Cardiac septum (tissue), 1 donor: ENCODE results near the gene ANKRD30BL. TPM values are rescaled to one million over a fixed set of nuclear protein-coding genes. Genes with fewer than 3 reads are reported as not detected.
"Not testable (repeated sequence)": the region's sequence is repeated elsewhere in the genome, so short reads cannot be mapped to it uniquely, and the experiment has no call there.

Source experiments
- DNase-seq: peaks from one replicate; pipeline ENCODE4 v3.0.0-alpha.2; 2020; ENCODE audit warnings: low spot score
- intact Hi-C: fragments of 100-400 bp; cut with DNase I; formaldehyde crosslinking; loops from one replicate; pipeline ENCODE4 v1.14.0; 2022
- long read RNA-seq: library from polyadenylated mRNA; unstranded; transcript quantifications from one replicate; pipeline ENCODE4 v2.0.0, GENCODE V29; 2021
- total RNA-seq: library from RNA; stranded (reverse); fragmentation: NEBNext Ultra II Directional; extraction: Animal tissue kit (Norgen Biotek cat#: 25700); gene quantifications from one replicate; pipeline ENCODE4 v1.2.1, GENCODE V29; 2021
- donor health status: DM: no; HTN: no; CAD: no.

Gene ANKRD30BL
- total RNA-seq = not detected
- long read RNA-seq = 0 reads

- not testable (repeated sequence) for DNase-seq
These were observed at the start of gene ANKRD30BL for GRCh38 chr2:132161161-132162124. TSS of gene ANKRD30BL (minus strand) at chr2:132161952. CDS start at chr2:132161705, 247 bp downstream.

GRCh38 chr2:132202866-132203265, 41.1 kb upstream of the ANKRD30BL start:
- intact Hi-C loops, DNase-seq: not testable (repeated sequence)

More at GRCh38 chr2:132161161-132162124, at the start of gene ANKRD30BL:
- intact Hi-C loops = not testable (repeated sequence)

- DNase-seq, intact Hi-C loops: not testable (repeated sequence)
These were observed 31.1 kb upstream of the ANKRD30BL start for GRCh38 chr2:132192854-132193253.

- DNase-seq, intact Hi-C loops: not testable (repeated sequence)
These were observed 5.3 kb upstream of the ANKRD30BL start for GRCh38 chr2:132167100-132167499.

GRCh38 chr2:132162125-132162660, 441 bp upstream of the ANKRD30BL start:
- intact Hi-C loops, DNase-seq: not testable (repeated sequence)

GRCh38 chr2:132146774-132147173, 15.0 kb downstream of the ANKRD30BL start:
- not testable (repeated sequence) for DNase-seq
- intact Hi-C loops = loop anchor here (5.0 to 10.0 kb wide), 2 partner anchors 732 to 994 kb away; no protein-coding TSS in a partner anchor
